VCaP (cell line): ENCODE results near the gene HMCES.
"Not testable (repeated sequence)": the region's sequence is repeated elsewhere in the genome, so short reads cannot be mapped to it uniquely, and the experiment has no call there.

Experiments used
- H3K27ac ChIP-seq: fragments of 450-650 bp; 2 replicates; pipeline ENCODE4 v1.5.1; 2017
- CTCF ChIP-seq: fragments of 450-650 bp; conservative IDR thresholded peaks from 2 replicates; pipeline ENCODE4 v1.5.1; 2017; ENCODE audit warnings: mild to moderate bottlenecking, moderate library complexity

HMCES gene

GRCh38 chr3:129259612-129260477 is 18.8 kb upstream of the HMCES start:
- no peak for TF ChIP-seq CTCF
- H3K27ac ChIP-seq = no peak overlapping the region

GRCh38 chr3:129260606-129261005 is 18.1 kb upstream of the HMCES start:
- no peak overlapping the region for H3K27ac ChIP-seq
- TF ChIP-seq CTCF = no peak

GRCh38 chr3:129261894-129262293 is 16.8 kb upstream of the HMCES start:
- TF ChIP-seq CTCF = no peak
- no peak overlapping the region for H3K27ac ChIP-seq

GRCh38 chr3:129263161-129263910 is 15.3 kb upstream of the HMCES start:
- TF ChIP-seq CTCF = no peak
- no peak overlapping the region for H3K27ac ChIP-seq

- H3K27ac ChIP-seq = not testable (repeated sequence)
These were observed 13.7 kb upstream of the HMCES start for GRCh38 chr3:129264994-129265393.

GRCh38 chr3:129266651-129267050 is 12.0 kb upstream of the HMCES start:
- TF ChIP-seq CTCF = no peak
- no peak overlapping the region for H3K27ac ChIP-seq

GRCh38 chr3:129268396-129268795 is 10.3 kb upstream of the HMCES start:
- no peak for TF ChIP-seq CTCF
- H3K27ac ChIP-seq = no peak overlapping the region

- TF ChIP-seq CTCF = no peak
- no peak overlapping the region for H3K27ac ChIP-seq
These were observed 7.0 kb upstream of the HMCES start for GRCh38 chr3:129271674-129272073.
